K562 (cell line): ENCODE results near the gene TFAP2A. TPM values are rescaled to one million over a fixed set of nuclear protein-coding genes. Genes with fewer than 3 reads are reported as not detected.

Experiments
- L3MBTL2 ChIP-seq: fragments of 450-650 bp; IDR thresholded peaks from 2 replicates; pipeline ENCODE4 v1.6.1; 2016; ENCODE audit warnings: mild to moderate bottlenecking, moderate library complexity
- ZNF75A ChIP-seq: fragments of 450-650 bp; formaldehyde crosslinking; IDR thresholded peaks from 2 replicates; pipeline ENCODE4 v1.4.0; 2020; ENCODE audit warnings: mild to moderate bottlenecking
- polyA plus RNA-seq, 8 experiments: library from polyadenylated mRNA; depleted of rRNA in 4 of 8; stranded (reverse) in 5 of 8; unstranded in 3 of 8; fragments of >200 nt; fragmentation: Nextera tagmentation in 2 of 8; fragmentation: Illumina TruSeq in 1 of 8; extraction: Ambion mirVana in 2 of 8; extraction: Trizol in 1 of 8; gene quantifications; 2 replicates each; pipeline versions ENCODE4 v1.2.1 to v1.2.3, GENCODE V29; 2011 to 2014; ENCODE audit warnings: inconsistent platforms in 1 of 8, missing spikeins in 1 of 8
- total RNA-seq, 7 experiments: library from RNA; depleted of rRNA in 6 of 7; stranded (reverse); fragments of >200 nt in 6 of 7; fragmentation: Illumina TruSeq in 2 of 7; extraction: Trizol in 2 of 7; gene quantifications; 2 replicates each; pipeline versions ENCODE4 v1.2.1 to v1.2.3, GENCODE V29; 2011 to 2021; ENCODE audit warnings: low replicate concordance in 1 of 7
- TF ChIP-seq, protein P1 (sequence below), 3 experiments: fragments of 200-800 bp in 1 of 3; sonication (Bioruptor generic) in 1 of 3; sonication (generic) in 1 of 3; formaldehyde crosslinking in 1 of 3; IDR thresholded peaks; 2 replicates each; pipeline versions ENCODE4 v1.6.1 to v1.8.0; 2016 to 2022; ENCODE audit warnings: mild to moderate bottlenecking in 2 of 3, missing compliant biosample characterization in 2 of 3, missing genetic modification characterization in 2 of 3, missing genetic modification reagents in 1 of 3
- TF ChIP-seq, protein P2 (sequence below): fragments of 200-800 bp; sonication (Bioruptor generic); IDR thresholded peaks from 2 replicates; pipeline ENCODE4 v1.6.1; 2017; ENCODE audit warnings: missing genetic modification characterization, missing compliant biosample characterization
- TF ChIP-seq, protein P3 (sequence below): fragments of 450-650 bp; IDR thresholded peaks from 2 replicates; pipeline ENCODE4 v1.6.1; 2016

The TFAP2A gene
- total and polyA plus RNA-seq, 9 of the 15 experiments (the other 6 are each of a cell fraction or from before 2014, with no cell fraction given) = 0.14 to 0.53 (median 0.19) TPM; not detected in 1

DNA sequence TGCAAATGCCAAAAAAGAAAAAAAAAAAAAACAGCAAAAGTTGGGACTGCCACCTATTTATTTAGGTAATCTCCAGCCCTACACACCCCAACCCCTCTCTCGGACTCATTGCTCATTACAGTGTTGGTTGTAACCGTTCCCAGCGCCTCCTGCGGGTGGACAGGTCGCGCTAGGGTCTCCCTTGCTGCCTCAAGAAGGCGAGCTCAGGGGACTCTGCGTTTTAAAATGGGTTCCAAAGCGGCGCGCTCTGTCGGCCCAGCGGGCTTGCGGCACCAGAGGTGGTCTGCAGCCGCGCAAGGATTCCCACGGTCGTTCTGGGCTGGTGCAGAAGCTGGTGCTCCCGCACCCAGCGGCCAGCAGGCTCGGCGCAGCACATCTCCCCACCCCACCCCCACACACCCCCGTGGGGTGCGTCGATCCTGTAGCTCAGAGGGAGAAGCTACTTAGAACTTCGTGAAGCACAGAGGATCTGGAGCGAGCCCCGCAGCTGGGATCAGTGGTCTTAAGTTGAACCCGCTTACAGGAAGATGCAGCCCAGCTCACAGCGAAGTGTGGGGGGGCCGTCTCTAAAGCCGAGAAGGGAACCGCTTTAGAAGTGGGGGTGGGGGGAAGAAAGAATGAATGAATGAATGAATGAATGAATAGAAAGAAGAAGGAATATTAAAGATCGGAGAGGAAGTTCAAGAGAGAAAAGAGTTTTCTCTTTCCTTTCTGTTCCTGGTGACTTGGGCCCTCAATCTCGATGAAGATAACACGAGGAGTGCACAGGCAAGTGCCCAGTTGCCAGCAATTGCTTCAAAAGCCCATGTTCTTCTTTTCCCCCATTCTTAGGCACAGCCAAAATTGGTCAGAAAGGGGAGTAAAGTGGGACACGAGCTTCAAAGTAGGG, 780 bp downstream of the TFAP2A start (continued):
- TF ChIP-seq, protein P1, sequence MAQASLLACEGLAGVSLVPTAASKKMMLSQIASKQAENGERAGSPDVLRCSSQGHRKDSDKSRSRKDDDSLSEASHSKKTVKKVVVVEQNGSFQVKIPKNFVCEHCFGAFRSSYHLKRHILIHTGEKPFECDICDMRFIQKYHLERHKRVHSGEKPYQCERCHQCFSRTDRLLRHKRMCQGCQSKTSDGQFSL (CRISPR knock-in tag; IDR thresholded peaks at IDR 0.05) = no peak; the same call in 1 of the 2 replicates
- TF ChIP-seq, protein P1 (tag; IDR thresholded peaks at IDR 0.05) = peak in 1 of 2 experiments; percentile 66; a peak in 2 of 4 replicates
- peak; percentile 41; the same call in 1 of the 2 replicates for TF ChIP-seq L3MBTL2
- no peak for TF ChIP-seq ZNF75A (CRISPR knock-in tag)
- TF ChIP-seq, protein P2, sequence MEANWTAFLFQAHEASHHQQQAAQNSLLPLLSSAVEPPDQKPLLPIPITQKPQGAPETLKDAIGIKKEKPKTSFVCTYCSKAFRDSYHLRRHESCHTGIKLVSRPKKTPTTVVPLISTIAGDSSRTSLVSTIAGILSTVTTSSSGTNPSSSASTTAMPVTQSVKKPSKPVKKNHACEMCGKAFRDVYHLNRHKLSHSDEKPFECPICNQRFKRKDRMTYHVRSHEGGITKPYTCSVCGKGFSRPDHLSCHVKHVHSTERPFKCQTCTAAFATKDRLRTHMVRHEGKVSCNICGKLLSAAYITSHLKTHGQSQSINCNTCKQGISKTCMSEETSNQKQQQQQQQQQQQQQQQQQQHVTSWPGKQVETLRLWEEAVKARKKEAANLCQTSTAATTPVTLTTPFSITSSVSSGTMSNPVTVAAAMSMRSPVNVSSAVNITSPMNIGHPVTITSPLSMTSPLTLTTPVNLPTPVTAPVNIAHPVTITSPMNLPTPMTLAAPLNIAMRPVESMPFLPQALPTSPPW (CRISPR knock-in tag) = peak; percentile 35; the same call in 1 of the 2 replicates
- TF ChIP-seq, protein P3, sequence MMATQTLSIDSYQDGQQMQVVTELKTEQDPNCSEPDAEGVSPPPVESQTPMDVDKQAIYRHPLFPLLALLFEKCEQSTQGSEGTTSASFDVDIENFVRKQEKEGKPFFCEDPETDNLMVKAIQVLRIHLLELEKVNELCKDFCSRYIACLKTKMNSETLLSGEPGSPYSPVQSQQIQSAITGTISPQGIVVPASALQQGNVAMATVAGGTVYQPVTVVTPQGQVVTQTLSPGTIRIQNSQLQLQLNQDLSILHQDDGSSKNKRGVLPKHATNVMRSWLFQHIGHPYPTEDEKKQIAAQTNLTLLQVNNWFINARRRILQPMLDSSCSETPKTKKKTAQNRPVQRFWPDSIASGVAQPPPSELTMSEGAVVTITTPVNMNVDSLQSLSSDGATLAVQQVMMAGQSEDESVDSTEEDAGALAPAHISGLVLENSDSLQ = no peak
- TF ChIP-seq, all 486 proteins: peak for 10
